ENCODE measurements around the gene COL6A1.

- TF ChIP-seq CTCF (IDR thresholded peaks at IDR 0.05 in 8 of 11, conservative IDR thresholded peaks at IDR 0.05 in 3 of 11) (no peak), POLR2AphosphoS5 (IDR thresholded peaks at IDR 0.05) (no peak)
Observed at GRCh38 chr21:45982092-45982757, 655 bp downstream of the COL6A1 start.

Data from spleen (tissue), 7 donors.